GM19043 (cell line): ENCODE data around the gene RNF114.
A peak's percentile ranks its signal among the peaks of the same experiment; 100 is the strongest.

ENCODE experiments used
- ATAC-seq: cut with Tn5 transposase; IDR thresholded peaks from one replicate; pipeline ENCODE4 v1.9.1; 2021; ENCODE audit warnings: low read depth; ENCODE audit not compliant: unreplicated experiment

RNF114 gene

GRCh38 chr20:49901588-49901987 is 34.6 kb upstream of the RNF114 start:
- no peak for ATAC-seq

- ATAC-seq: no peak
Observed at GRCh38 chr20:49904440-49905214, 31.6 kb upstream of the RNF114 start.

- no peak for ATAC-seq
Observed at GRCh38 chr20:49905415-49906091, 30.6 kb upstream of the RNF114 start.

GRCh38 chr20:49906101-49906604 is 30.0 kb upstream of the RNF114 start:
- no peak for ATAC-seq

- ATAC-seq: no peak
Observed at GRCh38 chr20:49906615-49907154, 29.5 kb upstream of the RNF114 start.

DNA sequence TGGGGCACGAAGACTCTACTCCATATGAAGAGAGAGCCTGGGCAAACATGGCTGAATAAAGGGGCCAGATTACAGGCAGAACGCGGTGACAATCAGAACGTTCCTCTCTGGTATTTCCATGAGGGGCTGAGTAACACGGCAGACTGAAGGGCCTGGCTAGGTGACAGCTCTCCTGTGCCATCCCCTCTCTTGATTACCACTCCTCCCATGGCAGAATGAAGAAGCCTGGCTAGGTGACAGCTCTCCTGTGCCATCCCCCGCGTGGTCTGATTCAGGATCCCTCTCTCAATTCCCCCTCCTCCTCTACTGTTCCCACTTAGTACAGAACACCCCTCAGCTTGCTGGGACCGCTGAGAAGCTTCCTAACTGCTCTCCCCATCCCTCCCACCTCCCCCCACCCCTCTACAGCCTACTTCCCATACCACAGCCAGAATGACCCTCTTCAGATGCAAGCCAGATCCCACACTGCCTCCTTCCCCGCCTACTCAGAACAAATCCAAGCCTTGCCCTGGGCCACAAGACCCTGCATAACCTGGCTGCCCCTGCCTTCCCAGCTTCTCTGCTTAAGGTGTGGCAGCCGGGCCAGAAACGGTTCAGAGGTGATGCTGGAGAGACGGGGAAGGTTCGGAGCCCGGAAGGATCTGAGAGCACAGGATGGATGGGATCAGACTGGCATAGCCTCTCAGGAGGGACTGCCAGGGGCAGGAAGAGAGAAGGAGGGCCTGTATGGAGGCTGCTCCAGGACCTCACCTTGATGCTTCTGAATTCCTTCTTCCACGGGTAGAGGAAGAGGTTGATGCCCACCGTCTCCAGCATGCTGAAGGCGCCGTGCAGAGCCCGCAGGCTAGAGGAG is 28.6 kb upstream of the RNF114 start:
- no peak for ATAC-seq

- no peak for ATAC-seq
Observed at GRCh38 chr20:49908258-49908565, 28.0 kb upstream of the RNF114 start.

DNA sequence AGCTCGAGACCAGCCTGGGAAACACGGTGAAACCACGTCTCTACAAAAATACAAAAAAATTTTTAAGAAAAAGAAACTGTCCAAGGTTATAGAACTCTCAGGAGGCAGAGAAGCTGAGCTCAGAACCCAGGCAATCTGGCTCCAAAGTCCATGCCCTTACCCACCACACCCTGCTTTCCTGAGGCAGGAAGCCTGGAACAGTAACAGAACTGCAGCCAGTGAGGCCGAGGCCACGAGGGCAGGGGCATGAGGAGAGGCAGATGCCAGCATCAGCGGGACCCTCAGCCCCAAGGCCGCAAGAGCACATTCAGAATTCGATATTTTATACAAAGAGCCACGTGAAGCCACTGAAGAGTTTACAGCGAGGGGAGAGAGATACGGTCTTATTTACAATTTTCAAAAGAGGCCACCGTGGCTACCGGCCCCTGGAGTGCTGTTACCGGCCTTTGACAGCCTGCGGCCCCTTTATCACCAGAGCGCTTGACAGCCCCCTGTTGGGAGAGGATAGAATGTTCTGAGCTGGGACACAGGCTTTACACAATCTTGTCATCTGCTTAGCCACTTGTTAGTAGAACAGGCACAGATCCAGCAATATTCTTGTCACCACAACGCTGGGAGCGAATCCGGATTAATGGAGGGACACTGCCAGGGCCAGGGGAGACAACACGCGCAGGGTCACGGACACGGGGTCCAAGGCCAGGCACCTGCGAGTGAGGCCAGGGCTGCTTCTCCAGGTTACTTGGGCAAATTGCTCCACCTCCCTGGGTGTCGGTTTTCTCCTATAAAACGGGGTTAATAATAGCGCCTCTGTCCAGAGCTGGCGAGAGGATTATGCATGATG is 26.5 kb upstream of the RNF114 start:
- no peak for ATAC-seq

GRCh38 chr20:49910340-49910706 is 25.9 kb upstream of the RNF114 start:
- no peak for ATAC-seq

GRCh38 chr20:49913399-49914047 is 22.7 kb upstream of the RNF114 start:
- no peak for ATAC-seq

GRCh38 chr20:49914310-49915117 is 21.7 kb upstream of the RNF114 start:
- peak; percentile 10 for ATAC-seq

DNA sequence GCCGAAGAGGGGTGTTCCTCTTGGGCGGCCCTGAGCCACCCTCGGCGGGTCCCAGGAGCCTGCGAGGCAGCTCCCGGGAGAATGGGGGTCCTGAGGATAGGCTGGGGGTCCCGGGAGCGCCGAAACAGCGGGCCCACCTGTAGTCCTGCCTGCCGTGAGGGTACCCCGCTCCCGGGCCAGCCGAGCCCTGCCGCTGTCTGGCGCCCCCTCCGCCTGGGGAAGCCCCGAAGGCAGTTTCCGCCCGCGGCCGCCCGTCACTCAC is 21.1 kb upstream of the RNF114 start:
- no peak for ATAC-seq

DNA sequence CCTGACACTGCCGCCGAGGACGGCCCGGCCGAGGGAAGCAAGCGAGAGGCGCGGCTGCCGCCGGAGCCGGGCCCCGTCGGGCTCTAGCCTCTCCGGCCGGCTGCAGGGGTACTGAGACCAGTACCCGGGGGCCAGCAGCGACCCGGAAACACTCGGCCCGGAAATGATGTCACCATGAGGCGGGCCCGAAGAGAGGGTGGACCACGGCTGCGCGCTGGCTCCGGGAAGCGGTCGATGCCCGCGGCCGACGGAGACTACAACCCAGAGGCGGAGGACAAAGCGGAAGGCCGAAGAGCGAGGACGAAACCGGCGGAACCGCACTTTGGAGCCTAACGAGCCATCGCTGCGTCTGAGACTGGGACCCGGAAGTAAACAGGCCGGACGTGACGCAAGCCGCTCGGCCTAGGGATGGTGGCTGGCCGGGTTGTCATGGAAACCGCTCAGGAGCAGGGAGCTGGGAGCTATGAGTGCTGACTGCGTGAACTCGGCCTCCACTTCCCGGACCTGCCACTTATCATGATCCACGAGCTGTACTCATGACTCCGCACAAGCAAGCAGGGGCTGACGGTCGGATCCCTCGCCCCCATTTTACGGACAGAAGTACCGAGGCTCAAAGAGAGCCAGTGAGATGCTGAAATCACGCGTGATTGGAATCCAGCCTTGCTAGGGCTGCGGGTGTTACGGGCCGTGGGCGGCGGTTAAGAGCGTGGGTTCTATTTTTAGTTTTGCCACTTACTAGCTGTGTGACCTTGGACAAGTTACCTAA is 20.6 kb upstream of the RNF114 start, which contains the start of gene SPATA2:
SPATA2 (minus strand) TSS at position 150 of the 766 bp plus-strand sequence. CDS start 7,039 bp downstream, outside the sequence.
- peak; percentile 70 for ATAC-seq

DNA sequence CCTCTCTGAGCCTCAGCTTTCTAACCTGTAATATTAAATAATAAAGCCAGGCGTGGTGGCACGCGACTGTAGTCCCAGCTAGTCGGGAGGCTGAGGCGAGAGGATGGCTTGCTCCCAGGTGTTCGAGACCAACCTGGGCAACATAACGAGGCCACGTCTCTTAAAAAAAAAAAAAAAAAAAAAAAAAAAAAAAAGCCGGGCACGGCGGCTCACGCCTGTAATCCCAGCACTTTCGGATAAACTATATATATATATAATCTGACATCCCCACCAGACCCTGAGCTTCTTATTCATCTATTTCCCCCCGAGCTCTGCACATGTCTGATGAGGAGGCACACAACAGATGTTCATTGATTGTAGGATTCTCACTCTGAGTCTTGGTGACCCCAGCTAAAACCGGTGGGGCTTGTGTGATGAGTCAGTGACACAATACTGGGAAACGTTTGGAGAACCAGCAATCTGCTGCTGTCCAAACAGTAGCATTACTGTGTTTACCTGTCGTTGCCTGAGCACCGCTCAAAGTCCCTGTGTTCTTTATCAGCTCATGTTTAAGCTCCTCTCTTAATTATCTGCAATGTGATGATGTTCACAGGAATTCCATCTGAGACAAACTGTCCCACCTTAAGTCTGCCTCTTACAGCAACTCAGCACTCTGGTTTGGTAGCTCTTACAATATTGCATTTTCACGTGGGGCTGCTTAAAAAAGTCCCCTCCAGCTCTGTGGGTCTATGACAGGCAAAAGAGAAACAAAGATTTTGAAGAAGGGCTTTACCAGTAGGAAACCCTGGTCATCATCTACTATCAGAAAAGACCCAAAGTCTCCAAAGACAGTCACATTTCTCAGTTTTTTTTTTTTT is 19.8 kb upstream of the RNF114 start:
- no peak for ATAC-seq

- no peak for ATAC-seq
Observed at GRCh38 chr20:49918446-49918845, 17.8 kb upstream of the RNF114 start.

GRCh38 chr20:49919009-49919408 is 17.2 kb upstream of the RNF114 start:
- no peak for ATAC-seq

DNA sequence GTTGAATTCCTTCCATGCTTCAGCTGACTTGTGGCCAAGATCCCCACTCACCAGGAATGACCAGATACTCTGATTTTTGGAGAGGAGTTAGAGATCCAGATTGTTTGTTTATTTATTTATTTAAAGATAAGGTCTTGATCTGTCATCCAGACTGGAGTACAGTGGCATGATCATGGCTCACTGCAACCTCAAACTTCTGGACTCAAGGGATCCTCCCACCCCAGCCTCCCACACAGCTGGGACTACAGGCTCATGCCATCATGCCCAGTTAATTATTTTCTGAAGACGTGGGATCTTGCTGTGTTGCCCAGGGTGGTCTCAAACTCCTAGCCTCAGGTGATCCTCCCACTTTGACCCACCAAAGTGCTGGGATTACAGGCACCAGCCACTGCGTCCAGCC is 16.7 kb upstream of the RNF114 start:
- ATAC-seq: no peak
